H4 (cell line): ENCODE measurements around the gene HBG2. TPM values are rescaled to one million over a fixed set of nuclear protein-coding genes. Genes with fewer than 3 reads are reported as not detected.
"Not testable (repeated sequence)": the region's sequence is repeated elsewhere in the genome, so short reads cannot be mapped to it uniquely, and the experiment has no call there.

Experiments
- DNase-seq: peaks from one replicate; pipeline ENCODE4 v3.0.0-alpha.2; 2015; ENCODE audit warnings: low spot score
- total RNA-seq: library from RNA; depleted of rRNA; stranded (reverse); fragments of >200 nt; shearing (Covaris generic); gene quantifications from 2 replicates; pipeline ENCODE4 v1.2.3, GENCODE V29; 2014

The HBG2 gene
- total RNA-seq, 1 experiment from 2014 or later = 2.6 TPM

DNA sequence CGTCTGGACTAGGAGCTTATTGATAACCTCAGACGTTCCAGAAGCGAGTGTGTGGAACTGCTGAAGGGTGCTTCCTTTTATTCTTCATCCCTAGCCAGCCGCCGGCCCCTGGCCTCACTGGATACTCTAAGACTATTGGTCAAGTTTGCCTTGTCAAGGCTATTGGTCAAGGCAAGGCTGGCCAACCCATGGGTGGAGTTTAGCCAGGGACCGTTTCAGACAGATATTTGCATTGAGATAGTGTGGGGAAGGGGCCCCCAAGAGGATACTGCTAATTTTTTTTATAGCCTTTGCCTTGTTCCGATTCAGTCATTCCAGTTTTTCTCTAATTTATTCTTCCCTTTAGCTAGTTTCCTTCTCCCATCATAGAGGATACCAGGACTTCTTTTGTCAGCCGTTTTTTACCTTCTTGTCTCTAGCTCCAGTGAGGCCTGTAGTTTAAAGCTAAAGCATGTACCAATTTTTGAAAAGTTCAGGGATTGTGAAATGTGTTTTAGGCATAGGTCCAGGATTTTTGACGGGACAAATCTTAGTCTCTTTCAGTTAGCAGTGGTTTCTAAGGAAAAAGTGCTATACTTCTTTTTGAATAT lies 4.7 kb downstream of the HBG2 start, which contains the start of gene HBG1:
HBG1 (minus strand) TSS at position 51 of the 590 bp plus-strand sequence. CDS start 53 bp downstream, outside the sequence.
- not testable (repeated sequence) for DNase-seq

DNA sequence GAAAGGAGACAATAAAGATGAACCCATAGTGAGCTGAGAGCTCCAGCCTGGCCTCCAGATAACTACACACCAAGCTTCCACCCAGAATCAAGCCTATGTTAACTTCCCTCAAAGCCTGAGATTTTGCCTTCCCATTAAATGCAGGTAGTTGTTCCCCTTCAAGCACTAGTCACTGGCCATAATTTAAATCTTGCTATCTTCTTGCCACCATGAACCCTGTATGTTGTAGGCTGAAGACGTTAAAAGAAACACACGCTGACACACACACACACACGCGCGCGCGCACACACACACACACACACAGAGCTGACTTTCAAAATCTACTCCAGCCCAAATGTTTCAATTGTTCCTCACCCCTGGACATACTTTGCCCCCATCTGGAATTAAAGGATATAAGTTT lies 6.1 kb downstream of the HBG2 start:
- not testable (repeated sequence) for DNase-seq

DNA sequence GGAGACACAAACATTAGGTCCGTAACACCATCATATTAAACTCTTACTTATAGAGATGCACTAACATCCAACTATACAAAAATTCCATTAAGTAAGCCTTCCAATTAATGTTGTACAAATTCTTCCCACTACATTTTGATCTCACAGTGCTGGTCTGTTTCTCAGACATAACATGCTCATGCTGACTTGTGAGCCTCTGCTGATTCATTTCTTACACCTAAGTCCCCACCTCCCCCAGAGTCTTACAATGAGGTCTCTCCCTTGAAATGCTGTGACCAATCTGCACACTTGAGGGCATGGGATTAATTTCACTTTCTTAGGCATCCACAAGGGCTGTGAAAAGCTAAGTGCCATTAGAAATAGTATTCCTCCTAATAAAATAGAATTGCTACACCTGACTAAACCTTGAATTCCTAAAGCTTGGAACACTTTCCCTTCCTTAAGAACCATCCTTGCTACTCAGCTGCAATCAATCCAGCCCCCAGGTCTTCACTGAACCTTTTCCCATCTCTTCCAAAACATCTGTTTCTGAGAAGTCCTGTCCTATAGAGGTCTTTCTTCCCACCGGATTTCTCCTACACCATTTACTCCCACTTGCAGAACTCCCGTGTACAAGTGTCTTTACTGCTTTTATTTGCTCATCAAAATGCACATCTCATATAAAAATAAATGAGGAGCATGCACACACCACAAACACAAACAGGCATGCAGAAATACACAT lies 6.9 kb downstream of the HBG2 start:
- no peak for DNase-seq

DNA sequence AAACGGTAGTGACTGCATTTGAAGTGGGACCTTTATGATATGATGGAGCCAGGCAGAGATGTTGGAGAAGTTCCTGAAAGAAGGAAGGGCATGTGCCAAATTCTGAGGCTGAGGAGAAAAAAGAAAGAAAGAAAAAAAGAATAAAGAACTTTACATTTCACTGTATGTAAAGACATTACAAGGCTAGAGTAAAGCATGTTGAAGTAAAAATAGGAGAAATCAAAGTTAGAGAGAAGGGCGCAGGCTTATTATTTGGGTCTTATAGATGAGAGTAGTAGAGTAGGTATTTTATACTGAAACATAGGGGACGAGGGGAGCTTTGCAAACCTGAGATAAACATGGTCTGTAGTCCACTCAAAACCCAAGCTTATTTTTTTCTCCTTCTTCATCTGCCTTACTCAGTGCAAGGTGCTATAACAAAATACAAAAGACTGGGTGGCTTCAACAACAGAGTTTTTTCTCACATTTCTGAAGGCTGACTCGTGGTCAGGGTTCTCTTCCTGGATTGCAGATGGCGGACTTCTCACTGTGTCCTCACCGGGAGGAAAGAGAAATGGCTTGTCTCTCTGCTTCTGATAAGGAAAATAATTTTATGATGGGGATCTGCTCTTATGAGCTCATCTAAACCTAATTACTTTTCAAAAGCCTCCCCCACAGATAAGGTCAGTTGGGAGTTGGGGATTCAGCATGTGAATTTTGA lies 7.7 kb downstream of the HBG2 start:
- DNase-seq = no peak

DNA sequence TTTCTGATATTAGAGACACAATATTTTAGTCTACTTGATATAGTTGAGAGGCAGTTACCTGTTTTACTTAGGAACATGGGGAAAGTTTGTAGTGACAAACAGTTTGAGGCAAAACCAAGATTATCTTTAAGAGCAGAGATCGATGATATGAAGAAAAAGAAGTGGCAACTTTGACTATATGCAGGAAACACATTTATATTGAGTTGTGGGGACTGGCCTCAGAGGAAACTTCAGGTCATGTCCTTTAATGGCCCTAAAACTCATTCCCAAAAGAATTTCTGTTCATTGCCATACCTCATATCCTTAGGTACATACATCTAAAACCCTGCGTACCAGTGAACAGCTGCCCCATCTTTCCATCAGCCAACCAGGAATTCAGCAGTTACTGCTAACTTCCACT lies 9.4 kb downstream of the HBG2 start:
- DNase-seq = no peak

DNA sequence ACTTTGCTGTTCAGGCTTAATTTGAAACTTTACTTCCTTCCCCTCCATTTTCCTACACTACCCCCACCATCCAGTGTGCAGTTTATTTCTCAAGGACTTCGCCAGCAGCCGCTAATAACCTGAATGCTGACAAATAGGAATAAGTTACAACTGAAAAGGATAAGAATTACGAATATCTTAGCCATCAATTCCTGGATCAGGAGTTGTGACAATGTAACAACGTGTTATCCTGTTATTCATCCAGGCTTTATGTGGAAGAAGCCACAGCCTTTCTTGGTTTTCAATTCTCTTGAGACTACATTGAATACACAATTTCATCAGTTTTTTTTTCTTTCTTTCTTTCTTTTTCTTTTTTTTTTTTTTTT lies 10.8 kb downstream of the HBG2 start:
- DNase-seq = no peak

DNA sequence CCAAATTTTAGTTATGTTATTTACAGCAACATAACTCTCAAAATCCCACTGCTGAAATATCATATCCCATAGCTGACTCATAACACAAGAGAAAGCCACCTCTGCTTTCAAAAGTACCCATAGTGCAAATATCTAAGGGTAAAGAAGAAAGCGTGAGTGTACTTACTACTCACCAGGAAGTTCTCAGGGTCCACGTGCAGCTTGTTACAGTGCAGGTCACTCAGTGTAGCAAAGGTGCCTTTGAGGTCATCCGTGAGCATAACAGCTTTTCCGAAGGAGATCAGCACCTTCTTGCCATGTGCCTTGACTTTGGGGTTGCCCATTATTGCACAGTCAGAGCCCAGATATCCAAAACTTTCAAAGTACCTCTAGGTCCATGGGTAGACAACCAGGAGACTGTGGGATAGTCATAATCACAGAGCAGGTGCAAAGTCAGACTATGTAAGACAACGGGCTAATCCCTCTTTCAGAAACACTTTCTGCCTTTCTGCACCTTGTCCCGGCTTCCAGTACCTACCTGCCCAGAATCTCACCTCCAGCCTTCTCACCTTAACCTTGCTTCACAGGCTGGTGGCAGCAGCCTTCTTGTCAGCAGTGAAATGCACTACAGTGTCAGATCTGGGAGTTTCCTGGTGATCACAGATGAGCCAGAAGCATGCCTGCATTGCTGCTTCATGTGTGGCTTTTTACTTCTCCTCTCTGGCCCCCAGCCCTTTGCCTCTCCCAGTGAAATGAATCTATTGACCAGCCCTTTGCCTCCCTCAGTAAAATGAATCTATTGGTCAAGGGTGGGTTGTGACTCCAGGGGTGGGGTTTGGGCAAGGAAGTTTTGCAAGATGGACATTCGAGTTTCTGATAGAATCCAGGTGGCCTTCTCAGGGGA lies 11.4 kb downstream of the HBG2 start:
- DNase-seq = no peak

DNA sequence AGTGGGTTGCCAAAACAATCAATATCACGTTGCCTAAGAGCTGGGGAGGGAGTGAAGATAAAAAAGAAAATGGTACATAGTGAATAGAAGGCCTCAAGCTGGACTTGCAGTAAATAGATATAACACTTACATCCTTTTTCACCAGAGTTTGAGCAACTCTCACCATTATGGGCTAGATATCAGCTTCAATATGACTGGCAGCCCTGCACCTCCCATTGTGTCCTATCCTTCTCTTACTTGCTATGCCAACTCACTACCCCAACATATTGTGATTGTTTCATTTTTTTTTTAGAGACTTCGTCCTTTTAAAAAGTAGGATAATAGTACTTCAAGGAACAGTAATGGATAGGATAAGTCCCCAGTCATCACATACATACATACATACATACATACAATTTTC lies 12.4 kb downstream of the HBG2 start:
- DNase-seq = no peak

DNA sequence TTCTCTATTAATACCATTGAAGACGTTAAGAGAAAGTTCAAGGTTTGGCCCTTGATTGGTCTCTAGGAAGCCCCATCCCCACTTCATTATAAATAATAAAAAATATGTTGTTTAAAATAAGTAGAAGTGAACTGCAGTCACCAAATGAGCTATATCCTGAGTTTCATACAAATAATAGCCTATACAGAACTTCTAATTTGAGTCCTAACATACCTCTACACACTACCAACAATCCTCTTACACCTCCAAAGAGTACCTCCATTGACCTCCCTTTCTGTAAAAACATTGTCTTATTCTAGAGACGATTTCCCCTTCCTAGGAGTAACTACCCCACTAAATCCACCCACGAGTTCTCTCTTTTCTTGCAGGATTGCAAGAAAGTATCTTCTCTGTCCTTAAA lies 13.1 kb downstream of the HBG2 start:
- DNase-seq = no peak

DNA sequence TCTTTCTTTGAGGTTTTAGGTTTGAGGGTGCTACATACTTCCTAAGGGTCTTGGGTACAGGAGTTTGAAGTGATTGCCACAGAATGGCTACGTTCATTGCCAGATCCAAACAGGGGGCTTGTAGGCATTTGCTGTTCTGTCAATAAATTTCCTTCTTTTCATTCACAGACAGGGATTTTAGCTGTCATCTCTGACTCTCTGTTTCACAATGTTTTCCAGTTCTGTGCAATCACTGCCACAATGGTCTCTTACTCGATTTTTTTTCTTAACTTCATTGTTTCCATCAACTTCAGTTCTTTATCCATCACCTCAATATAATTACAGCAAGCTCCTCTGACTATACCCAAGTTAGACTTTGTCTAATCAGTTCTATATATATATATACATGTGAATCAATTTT lies 14.1 kb downstream of the HBG2 start:
- no peak for DNase-seq

DNA sequence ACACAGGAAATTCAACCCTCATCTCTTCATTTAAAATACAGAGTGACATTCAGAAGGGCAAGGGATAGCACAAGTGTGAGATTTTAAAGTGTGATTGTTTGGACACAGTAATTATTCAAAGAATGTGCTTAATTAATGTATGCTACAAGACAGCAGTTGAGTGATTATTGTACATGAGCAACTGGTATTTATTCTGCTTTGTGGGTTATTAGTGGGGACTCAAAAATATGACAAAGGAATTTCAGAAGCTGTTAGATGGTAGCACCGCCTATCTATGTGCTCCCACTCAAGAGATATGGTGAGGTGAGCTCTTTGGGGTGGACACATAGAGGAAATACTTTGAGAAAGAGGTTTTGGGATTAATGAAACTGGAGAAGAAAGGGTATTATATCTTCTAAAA lies 14.5 kb downstream of the HBG2 start:
- DNase-seq = no peak

DNA sequence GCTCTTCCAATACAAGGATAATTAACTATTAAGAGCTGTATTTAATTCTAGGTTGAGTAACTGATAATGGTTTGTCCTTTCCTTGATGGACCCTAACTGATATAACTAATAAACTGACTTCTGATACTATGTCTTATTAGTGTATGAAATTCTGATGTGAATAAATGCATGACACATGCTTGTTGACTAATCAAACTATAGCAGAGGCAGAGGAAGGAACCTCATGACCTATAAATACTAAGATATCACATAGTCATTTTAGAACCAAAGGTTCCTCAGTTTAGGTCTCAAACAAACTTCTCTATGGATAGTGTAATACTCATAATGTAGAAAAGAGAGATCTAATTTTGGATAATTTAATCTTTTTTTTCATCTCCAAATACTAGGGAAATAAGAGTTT lies 15.5 kb downstream of the HBG2 start:
- no peak for DNase-seq

DNA sequence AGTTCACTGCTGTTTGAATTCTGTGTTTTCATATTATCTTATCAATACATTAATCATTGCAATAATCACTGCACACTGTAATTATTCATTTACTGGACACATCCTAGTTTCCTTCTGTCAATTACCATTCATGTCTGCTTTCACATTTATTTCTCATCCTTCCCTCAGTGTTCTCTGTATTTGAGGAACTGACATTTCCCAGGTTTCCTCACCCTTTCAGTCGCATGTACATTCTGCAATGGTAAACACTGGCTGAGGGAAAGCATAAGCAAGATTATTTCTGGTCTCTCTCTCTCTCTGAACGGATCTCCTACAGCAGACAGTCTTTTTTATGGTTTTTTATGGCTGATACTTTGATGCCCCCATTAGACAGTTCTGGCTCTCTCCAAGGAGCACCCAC lies 16.1 kb downstream of the HBG2 start:
- DNase-seq = no peak

DNA sequence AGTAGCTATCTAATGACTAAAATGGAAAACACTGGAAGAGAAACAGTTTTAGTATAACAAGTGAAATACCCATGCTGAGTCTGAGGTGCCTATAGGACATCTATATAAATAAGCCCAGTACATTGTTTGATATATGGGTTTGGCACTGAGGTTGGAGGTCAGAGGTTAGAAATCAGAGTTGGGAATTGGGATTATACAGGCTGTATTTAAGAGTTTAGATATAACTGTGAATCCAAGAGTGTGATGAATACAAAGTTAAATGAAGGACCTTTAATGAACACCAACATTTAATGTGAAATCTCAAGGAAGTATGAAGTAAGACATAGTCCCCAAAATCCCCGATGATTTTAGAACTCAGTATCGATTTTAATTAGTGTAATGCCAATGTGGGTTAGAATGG lies 17.2 kb downstream of the HBG2 start:
- DNase-seq = no peak

DNA sequence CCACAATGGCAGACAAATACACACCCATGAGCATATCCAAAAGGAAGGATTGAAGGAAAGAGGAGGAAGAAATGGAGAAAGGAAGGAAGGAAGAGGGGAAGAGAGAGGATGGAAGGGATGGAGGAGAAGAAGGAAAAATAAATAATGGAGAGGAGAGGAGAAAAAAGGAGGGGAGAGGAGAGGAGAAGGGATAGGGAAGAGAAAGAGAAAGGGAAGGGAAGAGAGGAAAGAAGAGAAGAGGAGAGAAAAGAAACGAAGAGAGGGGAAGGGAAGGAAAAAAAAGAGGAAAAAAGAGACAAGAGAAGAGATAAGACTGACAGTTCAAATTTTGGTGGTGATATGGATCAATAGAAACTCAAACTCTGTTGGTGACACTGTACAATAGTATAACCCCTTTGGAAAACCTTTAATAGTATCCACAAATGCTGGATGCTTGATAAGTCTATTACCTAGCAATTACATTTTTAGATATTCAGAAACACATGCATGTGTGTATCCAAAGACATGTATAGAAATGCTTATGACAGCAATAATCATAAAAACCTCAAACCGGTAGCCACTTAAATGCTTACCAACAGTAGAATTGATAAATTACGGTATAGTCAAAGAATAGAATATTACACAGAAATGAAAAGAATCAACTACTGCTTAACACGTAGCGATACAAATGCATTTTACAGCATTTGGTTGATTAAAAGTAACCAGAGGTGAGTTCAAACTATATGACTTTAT lies 19.1 kb downstream of the HBG2 start:
- DNase-seq = no peak

DNA sequence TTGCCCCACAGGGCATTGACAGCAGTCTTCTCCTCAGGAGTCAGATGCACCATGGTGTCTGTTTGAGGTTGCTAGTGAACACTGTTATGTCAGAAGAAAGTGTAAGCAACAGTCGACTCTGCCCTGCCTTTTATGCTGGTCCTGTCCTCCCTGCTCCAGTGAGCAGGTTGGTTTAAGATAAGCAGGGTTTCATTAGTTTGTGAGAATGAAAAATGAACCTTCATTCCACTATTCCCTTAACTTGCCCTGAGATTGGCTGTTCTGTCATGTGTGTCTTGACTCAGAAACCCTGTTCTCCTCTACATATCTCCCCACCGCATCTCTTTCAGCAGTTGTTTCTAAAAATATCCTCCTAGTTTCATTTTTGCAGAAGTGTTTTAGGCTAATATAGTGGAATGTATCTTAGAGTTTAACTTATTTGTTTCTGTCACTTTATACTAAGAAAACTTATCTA lies 20.2 kb downstream of the HBG2 start, which contains the start of gene HBD:
HBD (minus strand) TSS at position 103 of the 454 bp plus-strand sequence; CDS start at position 53, 50 bp downstream.
- peak; percentile 16 for DNase-seq

DNA sequence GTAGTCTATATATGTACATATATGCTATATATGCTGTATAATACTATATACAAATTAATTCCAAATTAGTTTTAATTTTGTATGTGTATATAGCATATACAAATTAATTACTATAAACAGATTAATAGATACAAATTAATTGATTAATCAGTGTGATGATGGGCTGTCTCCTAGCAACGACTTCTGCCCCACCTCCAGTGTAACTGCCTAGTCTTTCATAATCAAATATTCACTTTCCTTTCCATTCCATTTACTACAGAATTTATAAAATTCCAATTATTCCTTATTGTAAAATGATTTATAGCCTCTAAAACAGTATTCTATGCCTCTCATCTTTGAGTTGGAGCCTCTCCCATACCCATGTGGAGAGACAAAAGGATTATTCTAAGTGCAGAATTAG lies 21.3 kb downstream of the HBG2 start:
- DNase-seq = no peak

DNA sequence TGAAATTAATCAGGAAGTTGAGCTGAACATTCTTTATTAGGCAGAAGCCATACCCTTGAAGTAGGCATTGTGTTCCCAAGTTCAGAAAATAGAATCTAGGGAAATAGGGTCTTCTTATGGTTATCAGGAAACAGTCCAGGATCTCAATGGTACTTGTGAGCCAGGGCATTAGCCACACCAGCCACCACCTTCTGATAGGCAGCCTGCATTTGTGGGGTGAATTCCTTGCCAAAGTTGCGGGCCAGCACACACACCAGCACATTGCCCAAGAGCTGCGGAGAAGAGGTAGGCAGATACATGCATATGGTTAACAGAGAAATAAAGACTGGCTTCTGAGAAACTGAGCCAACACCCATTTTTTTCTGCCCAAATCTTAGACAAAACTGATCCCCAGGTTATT lies 21.8 kb downstream of the HBG2 start:
- no peak for DNase-seq

DNA sequence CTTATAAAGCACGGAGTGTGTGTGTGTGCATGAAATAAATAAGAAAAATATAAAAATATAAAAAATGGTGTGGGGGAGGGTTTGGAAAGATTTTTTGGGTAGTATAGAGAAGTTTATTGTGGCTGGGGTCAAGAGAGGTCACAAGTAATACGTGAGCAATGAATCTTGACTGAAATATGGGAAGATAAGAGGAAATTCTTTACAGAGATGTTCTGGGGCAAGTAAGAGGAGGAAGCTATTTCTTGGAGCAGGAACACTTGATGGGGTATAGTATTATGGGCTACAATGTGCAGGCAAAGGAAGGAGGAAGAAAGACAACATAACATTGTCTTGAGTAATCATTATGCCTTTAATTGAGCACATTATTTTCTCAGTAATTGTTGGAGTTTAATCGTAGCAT lies 22.4 kb downstream of the HBG2 start:
- no peak for DNase-seq

DNA sequence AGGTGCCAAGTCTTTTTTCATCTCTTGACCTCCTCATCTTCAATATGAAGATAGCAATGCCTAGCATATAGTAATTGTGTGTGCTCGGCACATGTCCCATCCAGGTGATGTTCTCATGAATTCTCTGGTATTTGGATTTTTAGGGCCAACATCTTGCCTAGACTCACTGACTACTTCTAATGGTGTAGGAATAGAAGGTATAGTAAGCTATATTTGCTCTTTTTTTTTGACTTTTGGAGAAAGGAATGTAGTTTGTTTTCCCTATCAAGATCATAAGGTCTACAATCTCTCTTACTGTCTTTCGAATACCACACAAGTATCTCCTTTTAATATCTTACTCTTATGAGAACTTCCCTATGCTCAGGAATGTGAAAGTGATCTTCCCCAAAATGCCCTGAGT lies 23.5 kb downstream of the HBG2 start:
- DNase-seq = no peak

DNA sequence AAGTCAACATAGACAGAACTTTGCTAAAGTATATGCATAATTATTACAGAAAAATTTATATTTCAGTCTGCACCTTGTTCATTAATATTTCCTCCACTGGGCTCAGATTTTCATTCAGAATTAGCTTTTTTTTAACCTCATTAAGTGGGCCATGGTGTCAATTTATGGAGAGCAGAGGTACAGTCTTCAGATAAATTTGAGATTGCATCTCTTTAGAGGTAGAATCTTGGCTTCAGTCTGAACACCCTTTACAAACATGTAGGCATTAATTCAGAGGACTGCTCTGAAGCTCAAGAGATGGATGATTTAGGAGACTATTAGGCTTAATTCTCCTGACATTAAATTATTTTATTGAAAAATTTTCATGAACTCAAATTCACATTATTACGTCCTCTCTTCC lies 24.3 kb downstream of the HBG2 start:
- no peak for DNase-seq
